ENCODE results near the gene CLNK. TPM values are rescaled to one million over a fixed set of nuclear protein-coding genes. Genes with fewer than 3 reads are reported as not detected.

CLNK gene
- total RNA-seq, 2 experiments from 2014 or later = not detected

DNA sequence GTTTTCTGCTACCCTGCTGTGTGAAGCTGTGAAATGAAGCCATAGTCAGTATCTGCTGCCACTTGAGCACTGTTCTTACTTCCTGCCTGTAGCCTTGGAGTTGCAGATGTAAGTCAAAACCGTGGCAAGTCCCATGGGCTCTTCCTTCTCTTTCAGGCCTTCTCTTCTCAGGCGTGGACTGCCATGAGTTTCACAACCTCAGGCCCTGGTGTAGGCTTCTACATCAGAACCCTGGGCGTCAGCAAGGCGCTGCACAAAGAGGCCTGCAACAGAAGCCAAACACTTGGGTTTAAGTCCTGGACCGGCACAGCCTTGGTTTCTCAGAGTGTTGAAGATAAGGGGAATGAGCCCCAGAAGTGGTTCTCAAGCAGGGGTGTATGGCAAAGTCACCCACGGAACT is 229.8 kb downstream of the CLNK start:
- peaks cover 23% of the 10 kb centered on the region for H3K4me1 Mint-ChIP-seq (ENCODE audit: low read depth)
- H3K27ac Mint-ChIP-seq = no peak overlapping the region
- intact Hi-C loops (cut with micrococcal nuclease) = no loop called here
- peaks cover 51% of the 10 kb centered on the region for H3K36me3 Mint-ChIP-seq (ENCODE audit: low read depth)
- no peak overlapping the region for H3K4me3 Mint-ChIP-seq
- DNase-seq = no peak
- peaks cover 18% of the 10 kb centered on the region for H3K9me3 Mint-ChIP-seq
- peaks cover 6% of the 10 kb centered on the region for H3K27me3 Mint-ChIP-seq (ENCODE audit: low read depth)
- CTCF ChIA-PET = no interaction called here

GRCh38 chr4:10454121-10454520 is 230.4 kb downstream of the CLNK start:
- Mint-ChIP-seq H3K27me3 (ENCODE audit: low read depth) (peaks cover 6% of the 10 kb centered on the region), H3K27ac (no peak overlapping the region), H3K4me3 (no peak overlapping the region), H3K4me1 (ENCODE audit: low read depth) (peaks cover 23% of the 10 kb centered on the region), H3K9me3 (peaks cover 23% of the 10 kb centered on the region), H3K36me3 (ENCODE audit: low read depth) (peaks cover 57% of the 10 kb centered on the region)
- DNase-seq = no peak
- CTCF ChIA-PET = no interaction called here
- intact Hi-C loops (cut with micrococcal nuclease) = no loop called here

DNA sequence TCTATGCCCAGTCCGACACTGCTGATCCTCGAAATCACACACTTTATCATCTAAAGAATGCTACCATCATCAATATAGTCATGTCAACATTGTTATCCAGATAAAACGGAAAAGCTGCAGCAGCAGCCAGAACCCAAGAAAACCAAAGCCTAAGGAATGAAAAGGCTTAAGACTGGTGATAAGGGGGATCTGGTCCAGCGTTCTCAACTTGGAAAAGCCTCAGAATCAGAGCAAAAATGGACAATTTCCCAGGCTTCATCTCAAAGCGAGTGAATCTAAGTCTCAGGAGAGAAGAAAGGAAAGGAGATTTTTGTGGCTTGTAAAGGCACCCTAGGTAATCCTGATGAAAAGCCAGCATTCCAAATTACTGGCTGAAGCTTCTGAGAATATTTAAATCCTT is 235.6 kb downstream of the CLNK start:
- Mint-ChIP-seq H3K4me3 (no peak overlapping the region), H3K27ac (no peak overlapping the region), H3K4me1 (ENCODE audit: low read depth) (no peaks in the 10 kb centered on the region), H3K27me3 (ENCODE audit: low read depth) (no peaks in the 10 kb centered on the region), H3K9me3 (peaks cover 67% of the 10 kb centered on the region), H3K36me3 (ENCODE audit: low read depth) (peaks cover 93% of the 10 kb centered on the region)
- intact Hi-C loops (cut with micrococcal nuclease) = no loop called here
- CTCF ChIA-PET = no interaction called here
- DNase-seq = no peak

GRCh38 chr4:10442976-10443375 is 241.6 kb downstream of the CLNK start:
- intact Hi-C loops (cut with micrococcal nuclease) = no loop called here
- CTCF ChIA-PET = no interaction called here
- Mint-ChIP-seq H3K9me3 (peaks cover 62% of the 10 kb centered on the region), H3K4me3 (no peak overlapping the region), H3K27ac (no peak overlapping the region), H3K4me1 (ENCODE audit: low read depth) (no peaks in the 10 kb centered on the region), H3K36me3 (ENCODE audit: low read depth) (peaks cover 71% of the 10 kb centered on the region), H3K27me3 (ENCODE audit: low read depth) (no peaks in the 10 kb centered on the region)
- no peak for DNase-seq

GRCh38 chr4:10441512-10441911 is 243.1 kb downstream of the CLNK start:
- Mint-ChIP-seq H3K4me3 (no peak overlapping the region), H3K9me3 (peaks cover 53% of the 10 kb centered on the region), H3K36me3 (ENCODE audit: low read depth) (peaks cover 63% of the 10 kb centered on the region), H3K27me3 (ENCODE audit: low read depth) (no peaks in the 10 kb centered on the region), H3K27ac (no peak overlapping the region), H3K4me1 (ENCODE audit: low read depth) (no peaks in the 10 kb centered on the region)
- intact Hi-C loops (cut with micrococcal nuclease) = no loop called here
- CTCF ChIA-PET = no interaction called here
- DNase-seq = no peak

- H3K4me3 Mint-ChIP-seq = no peak overlapping the region
- H3K36me3 Mint-ChIP-seq (ENCODE audit: low read depth) = peaks cover 37% of the 10 kb centered on the region
- no peak for DNase-seq
- H3K27ac Mint-ChIP-seq = no peak overlapping the region
- CTCF ChIA-PET = no interaction called here
- intact Hi-C loops (cut with micrococcal nuclease) = no loop called here
- H3K9me3 Mint-ChIP-seq = peaks cover 30% of the 10 kb centered on the region
- no peaks in the 10 kb centered on the region for H3K27me3 Mint-ChIP-seq (ENCODE audit: low read depth)
- no peaks in the 10 kb centered on the region for H3K4me1 Mint-ChIP-seq (ENCODE audit: low read depth)
These were observed 245.6 kb downstream of the CLNK start for GRCh38 chr4:10438924-10439323.

- CTCF ChIA-PET = interaction anchor here (0.8 to 1.0 kb wide), 2 partner anchors 34 to 123 kb away, joined by 3 read pairs; no protein-coding TSS in a partner anchor
- Mint-ChIP-seq H3K27ac (no peak overlapping the region), H3K4me1 (ENCODE audit: low read depth) (no peaks in the 10 kb centered on the region), H3K9me3 (peaks cover 21% of the 10 kb centered on the region), H3K27me3 (ENCODE audit: low read depth) (no peaks in the 10 kb centered on the region), H3K36me3 (ENCODE audit: low read depth) (peaks cover 28% of the 10 kb centered on the region), H3K4me3 (no peak overlapping the region)
- intact Hi-C loops (cut with micrococcal nuclease) = no loop called here
- no peak for DNase-seq
These were observed 246.8 kb downstream of the CLNK start for GRCh38 chr4:10437735-10438134.

Other genes with a start within 250 kb of the CLNK start
- 10 to 100 TPM; 10.7 to 11.2 TPM for gene ZNF518B, start 227.3 kb downstream of the CLNK start, total RNA-seq

Measured in activated naive CD4-positive, alpha-beta T cell treated with anti-CD3 and anti-CD28 coated beads for 36 hours (primary cell).